ENCODE data around the gene ARL5A. TPM values are rescaled to one million over a fixed set of nuclear protein-coding genes. Genes with fewer than 3 reads are reported as not detected.
"Not testable (repeated sequence)": the region's sequence is repeated elsewhere in the genome, so short reads cannot be mapped to it uniquely, and the experiment has no call there.

The ARL5A gene
- total RNA-seq, 4 donors from 2014 or later: 44.2 to 63.5 (median 55.0) TPM

- no peak for DNase-seq (ENCODE audit: low spot score)
- ATAC-seq (ENCODE audit: low FRiP score): no peak
- TF ChIP-seq CTCF (IDR thresholded peaks at IDR 0.05): no peak
Observed at GRCh38 chr2:151799886-151800292, 28.3 kb downstream of the ARL5A start.

GRCh38 chr2:151796774-151797173 lies 31.4 kb downstream of the ARL5A start:
- TF ChIP-seq CTCF (IDR thresholded peaks at IDR 0.05): no peak
- DNase-seq (ENCODE audit: low spot score) (no peak), ATAC-seq (ENCODE audit: low FRiP score) (no peak)

- no peak for ATAC-seq (ENCODE audit: low FRiP score)
- DNase-seq (ENCODE audit: low spot score): no peak
- TF ChIP-seq CTCF (IDR thresholded peaks at IDR 0.05): no peak
Observed at GRCh38 chr2:151795646-151796240, 32.5 kb downstream of the ARL5A start.

GRCh38 chr2:151794422-151794821 lies 33.8 kb downstream of the ARL5A start:
- ATAC-seq (ENCODE audit: low FRiP score); DNase-seq (ENCODE audit: low spot score): not testable (repeated sequence)

GRCh38 chr2:151793123-151793522 lies 35.1 kb downstream of the ARL5A start:
- ATAC-seq (ENCODE audit: low FRiP score) (no peak), DNase-seq (ENCODE audit: low spot score) (no peak)
- no peak for TF ChIP-seq CTCF (IDR thresholded peaks at IDR 0.05)

GRCh38 chr2:151792589-151792988 lies 35.6 kb downstream of the ARL5A start:
- ATAC-seq (ENCODE audit: low FRiP score) (no peak), DNase-seq (ENCODE audit: low spot score) (no peak)
- TF ChIP-seq CTCF (IDR thresholded peaks at IDR 0.05): no peak

GRCh38 chr2:151791545-151791944 lies 36.7 kb downstream of the ARL5A start:
- no peak for ATAC-seq (ENCODE audit: low FRiP score)
- DNase-seq (ENCODE audit: low spot score): no peak

More at GRCh38 chr2:151791545-151791944, 36.7 kb downstream of the ARL5A start:
- no peak for TF ChIP-seq CTCF (IDR thresholded peaks at IDR 0.05)
